HepG2 (cell line): ENCODE results near the gene TOE1.
A peak's percentile ranks its signal among the peaks of the same experiment; 100 is the strongest.

Source experiments
- EP300 ChIP-seq, 3 experiments: sonication (generic) in 1 of 3; formaldehyde crosslinking in 1 of 3; IDR thresholded peaks; 2 replicates each; pipeline versions ENCODE4 v1.5.1 to v1.6.1; 2011 to 2020; ENCODE audit warnings: low read depth in 2 of 3, low read length in 2 of 3, borderline replicate concordance in 1 of 3, improper control_type of control experiment in 1 of 3, mild to moderate bottlenecking in 1 of 3, missing genetic modification reagents in 1 of 3, moderate library complexity in 1 of 3
- HOXA9 ChIP-seq: sonication (generic); formaldehyde crosslinking; IDR thresholded peaks from 2 replicates; pipeline ENCODE4 v1.8.1; 2022; ENCODE audit warnings: missing genetic modification reagents, mild to moderate bottlenecking, moderate library complexity, borderline replicate concordance
- ZNF350 ChIP-seq: sonication (generic); formaldehyde crosslinking; IDR thresholded peaks from 2 replicates; pipeline ENCODE4 v1.4.0; 2020; ENCODE audit warnings: mild to moderate bottlenecking, low read depth, missing genetic modification reagents, borderline replicate concordance
- ZNF7 ChIP-seq: IDR thresholded peaks from 2 replicates; pipeline ENCODE4 v1.6.1; 2016; ENCODE audit warnings: missing biosample characterization, missing genetic modification reagents
- ZNF841 ChIP-seq: sonication (generic); formaldehyde crosslinking; IDR thresholded peaks from 2 replicates; pipeline ENCODE4 v1.8.1; 2023; ENCODE audit warnings: missing genetic modification reagents, borderline replicate concordance
- TF ChIP-seq, protein P1 (sequence below): sonication (generic); formaldehyde crosslinking; IDR thresholded peaks from 2 replicates; pipeline ENCODE4 v1.5.0; 2020; ENCODE audit warnings: mild to moderate bottlenecking, missing genetic modification reagents, moderate library complexity
- TF ChIP-seq, protein P2 (sequence below): sonication (generic); formaldehyde crosslinking; IDR thresholded peaks from 2 replicates; pipeline ENCODE4 v1.4.0; 2020; ENCODE audit warnings: missing genetic modification reagents, borderline replicate concordance
- TF ChIP-seq, protein P3 (sequence below): sonication (generic); formaldehyde crosslinking; IDR thresholded peaks from 2 replicates; pipeline ENCODE4 v1.5.0; 2020; ENCODE audit warnings: missing genetic modification reagents
- TF ChIP-seq, protein P4 (sequence below): sonication (generic); formaldehyde crosslinking; IDR thresholded peaks from 2 replicates; pipeline ENCODE4 v1.5.1; 2020; ENCODE audit warnings: missing genetic modification reagents, mild to moderate bottlenecking, borderline replicate concordance

DNA sequence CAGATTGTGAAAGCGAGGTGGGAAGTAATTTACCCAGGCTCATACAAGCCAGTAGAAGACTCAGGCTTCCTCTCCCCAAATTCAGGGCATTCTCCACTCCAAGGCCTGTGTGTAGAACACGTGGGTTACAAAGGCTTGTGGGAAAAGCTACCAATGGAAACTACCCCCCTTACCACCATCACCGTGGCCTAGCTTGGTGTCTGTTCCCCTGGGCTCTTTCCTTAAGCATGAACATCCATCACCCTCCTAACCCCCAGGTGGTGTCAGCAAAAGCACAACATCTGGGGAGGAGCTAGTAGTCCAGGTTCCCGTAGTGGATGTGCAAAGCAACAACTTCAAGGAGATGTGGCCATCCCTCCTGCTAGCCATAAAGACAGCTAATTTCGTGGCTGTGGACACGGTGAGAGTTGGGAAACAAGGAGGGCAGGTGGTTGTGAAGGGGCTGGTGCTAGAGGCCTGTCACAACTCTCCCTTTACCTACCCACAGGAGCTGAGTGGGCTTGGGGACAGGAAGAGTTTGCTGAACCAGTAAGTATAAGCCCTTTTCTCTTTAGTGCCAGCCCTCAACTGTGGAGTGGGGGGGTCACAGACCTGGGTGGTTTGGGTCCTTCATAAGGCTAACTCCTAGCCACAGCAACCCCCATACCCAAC, 971 bp downstream of the TOE1 start:
- TF ChIP-seq ZNF841 (CRISPR knock-in tag) (no peak), EP300 (IDR thresholded peaks at IDR 0.05; ENCODE audit: low read depth in 2 of 2, low read length in 2 of 2) (no peak), EP300 (CRISPR knock-in tag; IDR thresholded peaks at IDR 0.05; ENCODE audit: borderline replicate concordance) (no peak), HOXA9 (CRISPR knock-in tag) (no peak), ZNF7 (CRISPR knock-in tag) (no peak), ZNF350 (CRISPR knock-in tag) (no peak)
- TF ChIP-seq, protein P1, sequence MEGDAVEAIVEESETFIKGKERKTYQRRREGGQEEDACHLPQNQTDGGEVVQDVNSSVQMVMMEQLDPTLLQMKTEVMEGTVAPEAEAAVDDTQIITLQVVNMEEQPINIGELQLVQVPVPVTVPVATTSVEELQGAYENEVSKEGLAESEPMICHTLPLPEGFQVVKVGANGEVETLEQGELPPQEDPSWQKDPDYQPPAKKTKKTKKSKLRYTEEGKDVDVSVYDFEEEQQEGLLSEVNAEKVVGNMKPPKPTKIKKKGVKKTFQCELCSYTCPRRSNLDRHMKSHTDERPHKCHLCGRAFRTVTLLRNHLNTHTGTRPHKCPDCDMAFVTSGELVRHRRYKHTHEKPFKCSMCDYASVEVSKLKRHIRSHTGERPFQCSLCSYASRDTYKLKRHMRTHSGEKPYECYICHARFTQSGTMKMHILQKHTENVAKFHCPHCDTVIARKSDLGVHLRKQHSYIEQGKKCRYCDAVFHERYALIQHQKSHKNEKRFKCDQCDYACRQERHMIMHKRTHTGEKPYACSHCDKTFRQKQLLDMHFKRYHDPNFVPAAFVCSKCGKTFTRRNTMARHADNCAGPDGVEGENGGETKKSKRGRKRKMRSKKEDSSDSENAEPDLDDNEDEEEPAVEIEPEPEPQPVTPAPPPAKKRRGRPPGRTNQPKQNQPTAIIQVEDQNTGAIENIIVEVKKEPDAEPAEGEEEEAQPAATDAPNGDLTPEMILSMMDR = peak; percentile 58
- TF ChIP-seq, protein P2, sequence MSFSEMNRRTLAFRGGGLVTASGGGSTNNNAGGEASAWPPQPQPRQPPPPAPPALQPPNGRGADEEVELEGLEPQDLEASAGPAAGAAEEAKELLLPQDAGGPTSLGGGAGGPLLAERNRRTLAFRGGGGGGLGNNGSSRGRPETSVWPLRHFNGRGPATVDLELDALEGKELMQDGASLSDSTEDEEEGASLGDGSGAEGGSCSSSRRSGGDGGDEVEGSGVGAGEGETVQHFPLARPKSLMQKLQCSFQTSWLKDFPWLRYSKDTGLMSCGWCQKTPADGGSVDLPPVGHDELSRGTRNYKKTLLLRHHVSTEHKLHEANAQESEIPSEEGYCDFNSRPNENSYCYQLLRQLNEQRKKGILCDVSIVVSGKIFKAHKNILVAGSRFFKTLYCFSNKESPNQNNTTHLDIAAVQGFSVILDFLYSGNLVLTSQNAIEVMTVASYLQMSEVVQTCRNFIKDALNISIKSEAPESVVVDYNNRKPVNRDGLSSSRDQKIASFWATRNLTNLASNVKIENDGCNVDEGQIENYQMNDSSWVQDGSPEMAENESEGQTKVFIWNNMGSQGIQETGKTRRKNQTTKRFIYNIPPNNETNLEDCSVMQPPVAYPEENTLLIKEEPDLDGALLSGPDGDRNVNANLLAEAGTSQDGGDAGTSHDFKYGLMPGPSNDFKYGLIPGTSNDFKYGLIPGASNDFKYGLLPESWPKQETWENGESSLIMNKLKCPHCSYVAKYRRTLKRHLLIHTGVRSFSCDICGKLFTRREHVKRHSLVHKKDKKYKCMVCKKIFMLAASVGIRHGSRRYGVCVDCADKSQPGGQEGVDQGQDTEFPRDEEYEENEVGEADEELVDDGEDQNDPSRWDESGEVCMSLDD (CRISPR knock-in tag) = no peak
- TF ChIP-seq, protein P3, sequence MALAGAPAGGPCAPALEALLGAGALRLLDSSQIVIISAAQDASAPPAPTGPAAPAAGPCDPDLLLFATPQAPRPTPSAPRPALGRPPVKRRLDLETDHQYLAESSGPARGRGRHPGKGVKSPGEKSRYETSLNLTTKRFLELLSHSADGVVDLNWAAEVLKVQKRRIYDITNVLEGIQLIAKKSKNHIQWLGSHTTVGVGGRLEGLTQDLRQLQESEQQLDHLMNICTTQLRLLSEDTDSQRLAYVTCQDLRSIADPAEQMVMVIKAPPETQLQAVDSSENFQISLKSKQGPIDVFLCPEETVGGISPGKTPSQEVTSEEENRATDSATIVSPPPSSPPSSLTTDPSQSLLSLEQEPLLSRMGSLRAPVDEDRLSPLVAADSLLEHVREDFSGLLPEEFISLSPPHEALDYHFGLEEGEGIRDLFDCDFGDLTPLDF = no peak
- TF ChIP-seq, protein P4, sequence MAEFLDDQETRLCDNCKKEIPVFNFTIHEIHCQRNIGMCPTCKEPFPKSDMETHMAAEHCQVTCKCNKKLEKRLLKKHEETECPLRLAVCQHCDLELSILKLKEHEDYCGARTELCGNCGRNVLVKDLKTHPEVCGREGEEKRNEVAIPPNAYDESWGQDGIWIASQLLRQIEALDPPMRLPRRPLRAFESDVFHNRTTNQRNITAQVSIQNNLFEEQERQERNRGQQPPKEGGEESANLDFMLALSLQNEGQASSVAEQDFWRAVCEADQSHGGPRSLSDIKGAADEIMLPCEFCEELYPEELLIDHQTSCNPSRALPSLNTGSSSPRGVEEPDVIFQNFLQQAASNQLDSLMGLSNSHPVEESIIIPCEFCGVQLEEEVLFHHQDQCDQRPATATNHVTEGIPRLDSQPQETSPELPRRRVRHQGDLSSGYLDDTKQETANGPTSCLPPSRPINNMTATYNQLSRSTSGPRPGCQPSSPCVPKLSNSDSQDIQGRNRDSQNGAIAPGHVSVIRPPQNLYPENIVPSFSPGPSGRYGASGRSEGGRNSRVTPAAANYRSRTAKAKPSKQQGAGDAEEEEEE (CRISPR knock-in tag) = no peak
